Breast epithelium (tissue), 3 donors: ENCODE results near the gene AP1S3.

Source experiments
- POLR2A ChIP-seq: fragments of 450-650 bp; IDR thresholded peaks from one replicate; pipeline ENCODE4 v1.6.1; 2016; ENCODE audit warnings: antibody characterized with exemption, mild to moderate bottlenecking, moderate library complexity
- POLR2AphosphoS5 ChIP-seq, 3 donors: sonication (generic); formaldehyde crosslinking; IDR thresholded peaks; one replicate each; pipeline ENCODE4 v1.6.1; 2017; ENCODE audit warnings: antibody characterized with exemption in 3 of 3
- TF ChIP-seq, protein P1 (sequence below), 3 donors: fragments of 450-650 bp; IDR thresholded peaks; one replicate each; pipeline ENCODE4 v1.5.1; 2016 to 2017; ENCODE audit warnings: antibody characterized with exemption in 3 of 3, mild to moderate bottlenecking in 3 of 3, moderate library complexity in 3 of 3

DNA sequence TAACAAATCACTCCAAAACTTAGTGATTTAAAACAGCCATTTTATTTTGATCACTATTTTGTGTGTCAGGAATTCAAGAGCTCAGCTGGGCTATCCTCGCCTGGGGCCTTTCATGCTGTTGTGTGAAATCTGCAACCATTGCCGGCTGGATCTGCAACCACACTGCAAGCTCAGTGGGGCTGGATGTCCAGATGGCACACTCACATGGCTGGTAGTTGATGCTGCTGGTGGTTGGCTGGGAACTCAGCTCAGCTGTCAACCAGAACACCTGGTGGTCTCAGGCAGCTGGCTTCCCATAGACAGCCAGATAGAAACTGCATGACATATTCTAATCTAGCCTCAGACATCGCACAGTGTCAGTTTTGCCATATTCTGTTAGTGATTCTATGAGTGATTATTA lies 30.6 kb upstream of the AP1S3 start:
- TF ChIP-seq, protein P1, sequence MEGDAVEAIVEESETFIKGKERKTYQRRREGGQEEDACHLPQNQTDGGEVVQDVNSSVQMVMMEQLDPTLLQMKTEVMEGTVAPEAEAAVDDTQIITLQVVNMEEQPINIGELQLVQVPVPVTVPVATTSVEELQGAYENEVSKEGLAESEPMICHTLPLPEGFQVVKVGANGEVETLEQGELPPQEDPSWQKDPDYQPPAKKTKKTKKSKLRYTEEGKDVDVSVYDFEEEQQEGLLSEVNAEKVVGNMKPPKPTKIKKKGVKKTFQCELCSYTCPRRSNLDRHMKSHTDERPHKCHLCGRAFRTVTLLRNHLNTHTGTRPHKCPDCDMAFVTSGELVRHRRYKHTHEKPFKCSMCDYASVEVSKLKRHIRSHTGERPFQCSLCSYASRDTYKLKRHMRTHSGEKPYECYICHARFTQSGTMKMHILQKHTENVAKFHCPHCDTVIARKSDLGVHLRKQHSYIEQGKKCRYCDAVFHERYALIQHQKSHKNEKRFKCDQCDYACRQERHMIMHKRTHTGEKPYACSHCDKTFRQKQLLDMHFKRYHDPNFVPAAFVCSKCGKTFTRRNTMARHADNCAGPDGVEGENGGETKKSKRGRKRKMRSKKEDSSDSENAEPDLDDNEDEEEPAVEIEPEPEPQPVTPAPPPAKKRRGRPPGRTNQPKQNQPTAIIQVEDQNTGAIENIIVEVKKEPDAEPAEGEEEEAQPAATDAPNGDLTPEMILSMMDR (IDR thresholded peaks at IDR 0.05): no peak
- no peak for TF ChIP-seq POLR2A
- no peak for TF ChIP-seq POLR2AphosphoS5 (IDR thresholded peaks at IDR 0.05)
